ENCODE measurements around the gene RAB3B. TPM values are rescaled to one million over a fixed set of nuclear protein-coding genes. Genes with fewer than 3 reads are reported as not detected.

RAB3B gene
- total RNA-seq, 6 donors from 2014 or later, result under 0.01 to 1.2 (median 0.12) TPM; not detected in 2

DNA sequence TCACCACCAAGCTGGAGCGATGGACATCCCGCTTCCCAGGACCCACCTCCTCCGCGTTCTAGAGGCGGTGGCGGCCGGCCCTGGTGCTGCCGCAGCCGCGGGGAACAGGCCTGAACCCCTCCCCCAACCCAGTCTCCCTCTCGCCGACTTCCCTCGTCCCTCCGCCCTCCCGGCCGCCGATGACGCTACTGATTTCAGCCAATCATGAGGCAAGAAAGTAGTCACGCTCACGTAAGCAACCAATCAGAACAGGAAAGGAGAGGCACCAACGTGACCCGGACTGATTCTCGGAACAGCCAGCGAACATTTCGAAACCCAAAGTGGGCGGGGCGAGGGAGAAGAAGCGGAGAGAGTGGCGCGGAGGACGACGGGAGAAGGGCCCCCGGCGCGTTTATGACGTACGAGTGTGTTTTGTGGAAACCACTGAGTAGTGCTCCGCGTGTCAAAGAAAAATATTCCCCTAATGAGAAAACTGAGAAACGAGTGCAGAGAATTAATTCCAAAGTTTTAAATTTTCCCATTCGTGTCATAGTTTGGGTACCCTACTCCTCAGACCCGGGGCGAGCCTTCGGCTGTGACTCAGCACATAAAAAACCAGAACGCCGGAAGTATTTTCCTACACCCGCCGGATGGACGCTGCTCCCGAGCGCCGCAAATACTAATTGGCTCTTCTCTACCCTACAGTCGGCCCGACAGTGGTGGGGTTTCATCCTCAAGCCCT is 111.7 kb downstream of the RAB3B start, which contains the start of gene NRDC:
NRDC (minus strand) TSS at position 112 of the 721 bp plus-strand sequence. CDS start 112 bp downstream, outside the sequence.
- DNase-seq, result peak; percentile 95 to 99
- Histone ChIP-seq H3K4me1 (peaks cover 31 to 43% (median 40%) of the 10 kb centered on the region in 4 donors), H3K27ac (peak within 1 kb of the TSS; percentile 93 to 100 (median 98)), H3K27me3 (no peaks in the 10 kb centered on the region), H3K4me3 (peak within 1 kb of the TSS; percentile 62 to 96 (median 78)), H3K36me3 (peaks cover 0 to 4% (median 0%) of the 10 kb centered on the region in 4 donors), H3K9me3 (no peaks in the 10 kb centered on the region)
- ATAC-seq (ENCODE audit: low FRiP score in 2 of 2), result peak; percentile 98 to 99
- TF ChIP-seq, protein P1, sequence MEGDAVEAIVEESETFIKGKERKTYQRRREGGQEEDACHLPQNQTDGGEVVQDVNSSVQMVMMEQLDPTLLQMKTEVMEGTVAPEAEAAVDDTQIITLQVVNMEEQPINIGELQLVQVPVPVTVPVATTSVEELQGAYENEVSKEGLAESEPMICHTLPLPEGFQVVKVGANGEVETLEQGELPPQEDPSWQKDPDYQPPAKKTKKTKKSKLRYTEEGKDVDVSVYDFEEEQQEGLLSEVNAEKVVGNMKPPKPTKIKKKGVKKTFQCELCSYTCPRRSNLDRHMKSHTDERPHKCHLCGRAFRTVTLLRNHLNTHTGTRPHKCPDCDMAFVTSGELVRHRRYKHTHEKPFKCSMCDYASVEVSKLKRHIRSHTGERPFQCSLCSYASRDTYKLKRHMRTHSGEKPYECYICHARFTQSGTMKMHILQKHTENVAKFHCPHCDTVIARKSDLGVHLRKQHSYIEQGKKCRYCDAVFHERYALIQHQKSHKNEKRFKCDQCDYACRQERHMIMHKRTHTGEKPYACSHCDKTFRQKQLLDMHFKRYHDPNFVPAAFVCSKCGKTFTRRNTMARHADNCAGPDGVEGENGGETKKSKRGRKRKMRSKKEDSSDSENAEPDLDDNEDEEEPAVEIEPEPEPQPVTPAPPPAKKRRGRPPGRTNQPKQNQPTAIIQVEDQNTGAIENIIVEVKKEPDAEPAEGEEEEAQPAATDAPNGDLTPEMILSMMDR (IDR thresholded peaks at IDR 0.05), result peak in 2 of 6 experiments; percentile 6 to 14
- peak in 1 of 4 donors; percentile 19 for TF ChIP-seq EP300 (IDR thresholded peaks at IDR 0.05)
- peak; percentile 60 to 97 (median 83) for TF ChIP-seq POLR2A (IDR thresholded peaks at IDR 0.05)
- peak; percentile 96 to 97 for TF ChIP-seq POLR2AphosphoS5 (IDR thresholded peaks at IDR 0.05)
- WGBS, 2 donors, result 0 to 1% methylated on average over 39 to 54 of the region's 54 CpGs

DNA sequence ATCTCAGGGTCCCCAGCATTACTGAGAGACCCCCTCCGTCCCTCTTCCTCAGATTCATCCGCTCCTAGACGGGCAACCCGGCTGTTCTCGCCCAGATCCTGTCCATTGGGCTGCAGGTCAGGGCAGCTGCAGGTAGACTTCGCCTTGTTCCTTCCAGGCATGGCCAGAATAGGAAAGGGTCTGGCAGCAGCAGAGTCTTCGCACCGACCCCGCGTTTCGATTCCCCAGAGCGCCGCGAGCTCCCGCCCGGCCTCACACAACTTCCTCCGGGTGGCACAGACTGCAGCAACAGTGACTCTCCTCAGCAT is 112.2 kb downstream of the RAB3B start:
- H3K36me3 ChIP-seq, result peaks cover 0 to 7% (median 0%) of the 10 kb centered on the region in 4 donors
- peaks cover 31 to 47% (median 40%) of the 10 kb centered on the region in 4 donors for H3K4me1 ChIP-seq
- DNase-seq (no peak), ATAC-seq (ENCODE audit: low FRiP score in 2 of 2) (peak in 1 of 2 donors; percentile 13)
- H3K4me3 ChIP-seq, result peak overlapping the region; percentile 62 to 96 (median 78)
- H3K27me3 ChIP-seq, result no peaks in the 10 kb centered on the region
- no peak for TF ChIP-seq EP300 (IDR thresholded peaks at IDR 0.05)
- TF ChIP-seq, protein P1 (IDR thresholded peaks at IDR 0.05), result no peak
- no peak for TF ChIP-seq POLR2AphosphoS5 (IDR thresholded peaks at IDR 0.05)
- TF ChIP-seq POLR2A (IDR thresholded peaks at IDR 0.05), result no peak
- H3K27ac ChIP-seq, result peak overlapping the region; percentile 93 to 100 (median 98)
- 0% methylated on average over 17 of the region's 17 CpGs; no CpG with 5 or more reads in 1 of the 2 donors for WGBS, 2 donors
- H3K9me3 ChIP-seq, result no peaks in the 10 kb centered on the region

DNA sequence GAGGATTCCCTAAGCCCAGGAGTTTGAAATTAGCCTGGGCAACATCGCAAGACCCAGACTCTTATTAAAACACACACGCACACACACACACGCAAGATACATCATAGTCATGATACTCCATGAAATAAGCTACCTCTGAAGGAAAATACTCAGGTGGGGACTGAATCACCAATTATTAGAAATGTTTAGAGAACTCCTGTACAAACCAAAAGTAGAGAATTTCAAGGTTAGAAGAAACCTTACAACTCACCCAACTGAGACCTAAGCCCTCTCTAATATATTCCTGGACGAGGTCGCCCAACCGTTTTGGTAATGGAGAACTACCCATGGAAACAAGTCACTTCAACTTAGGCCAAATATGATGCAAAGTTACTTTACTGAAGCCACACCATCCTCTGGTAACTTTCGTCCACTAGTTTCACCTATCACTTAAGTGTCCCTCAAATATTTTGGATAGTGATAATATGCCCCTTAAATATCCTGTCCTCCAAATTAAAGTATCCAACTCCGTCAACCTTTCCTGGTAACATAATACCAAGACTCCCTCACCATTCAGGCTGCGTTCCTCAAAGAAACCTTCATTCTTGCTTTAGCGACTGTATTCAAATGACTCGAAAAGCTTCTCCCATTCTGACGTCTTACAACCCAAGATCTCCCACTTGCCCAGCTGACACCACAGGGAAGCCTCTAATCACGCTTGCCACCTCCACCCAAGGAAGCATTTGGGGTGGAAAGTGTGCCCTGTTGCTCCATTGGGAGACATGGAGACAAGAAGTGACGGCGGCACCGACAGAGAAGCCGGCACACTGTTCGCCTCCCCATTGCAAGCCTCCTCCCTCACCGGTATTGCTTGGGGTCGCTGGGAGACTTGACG is 112.8 kb downstream of the RAB3B start:
- WGBS, 2 donors, result 13 to 21% methylated on average over 13 to 21 of the region's 21 CpGs
- Histone ChIP-seq H3K4me3 (peak overlapping the region; percentile 62 to 96 (median 78)), H3K27ac (peak overlapping the region; percentile 93 to 100 (median 98)), H3K27me3 (no peaks in the 10 kb centered on the region), H3K36me3 (peaks cover 0 to 7% (median 0%) of the 10 kb centered on the region in 4 donors), H3K4me1 (peaks cover 31 to 47% (median 40%) of the 10 kb centered on the region in 4 donors), H3K9me3 (no peaks in the 10 kb centered on the region)
- TF ChIP-seq, protein P1 (IDR thresholded peaks at IDR 0.05), result no peak
- no peak for TF ChIP-seq EP300 (IDR thresholded peaks at IDR 0.05)
- no peak for TF ChIP-seq POLR2A (IDR thresholded peaks at IDR 0.05)
- TF ChIP-seq POLR2AphosphoS5 (IDR thresholded peaks at IDR 0.05), result no peak
- ATAC-seq (ENCODE audit: low FRiP score in 2 of 2) (peak; percentile 1 to 20), DNase-seq (peak in 1 of 2 donors; percentile 33)

DNA sequence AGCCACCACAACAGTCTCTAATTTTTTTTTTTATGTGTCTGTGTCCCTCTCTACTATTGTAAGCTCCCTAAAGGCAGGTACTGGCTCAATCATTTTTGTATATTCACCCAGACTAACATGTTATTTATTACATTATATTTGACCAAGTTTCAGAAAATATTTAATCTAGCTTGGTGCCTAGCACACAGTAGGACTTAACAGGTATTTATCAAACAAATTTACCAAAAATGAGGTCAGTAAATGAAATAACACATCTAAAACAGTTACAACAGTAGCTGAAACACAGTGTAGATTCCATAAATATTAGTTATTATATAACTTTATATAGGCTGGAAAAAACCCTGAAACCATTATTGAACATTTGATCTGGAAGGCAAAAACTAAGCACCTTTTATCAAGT is 114.7 kb downstream of the RAB3B start:
- Histone ChIP-seq H3K4me3 (no peak overlapping the region), H3K36me3 (peaks cover 0 to 7% (median 0%) of the 10 kb centered on the region in 4 donors), H3K9me3 (no peaks in the 10 kb centered on the region), H3K27ac (no peak overlapping the region), H3K27me3 (no peaks in the 10 kb centered on the region), H3K4me1 (peaks cover 35 to 59% (median 45%) of the 10 kb centered on the region in 4 donors)
- ATAC-seq (ENCODE audit: low FRiP score in 2 of 2) (no peak), DNase-seq (no peak)
- TF ChIP-seq EP300 (IDR thresholded peaks at IDR 0.05), result no peak
- no peak for TF ChIP-seq POLR2AphosphoS5 (IDR thresholded peaks at IDR 0.05)
- TF ChIP-seq, protein P1 (IDR thresholded peaks at IDR 0.05), result no peak
- TF ChIP-seq POLR2A (IDR thresholded peaks at IDR 0.05), result no peak

All from upper lobe of left lung (tissue), 6 donors.